GM12874 (cell line): ENCODE data around the gene SOX6.

Source experiments
- TF ChIP-seq, protein P1 (sequence below): IDR thresholded peaks from 2 replicates; pipeline ENCODE4 v1.5.1; 2011; ENCODE audit warnings: low read depth, mild to moderate bottlenecking, control low read depth, low read length, moderate library complexity; ENCODE audit not compliant: insufficient read depth

SOX6 gene

DNA sequence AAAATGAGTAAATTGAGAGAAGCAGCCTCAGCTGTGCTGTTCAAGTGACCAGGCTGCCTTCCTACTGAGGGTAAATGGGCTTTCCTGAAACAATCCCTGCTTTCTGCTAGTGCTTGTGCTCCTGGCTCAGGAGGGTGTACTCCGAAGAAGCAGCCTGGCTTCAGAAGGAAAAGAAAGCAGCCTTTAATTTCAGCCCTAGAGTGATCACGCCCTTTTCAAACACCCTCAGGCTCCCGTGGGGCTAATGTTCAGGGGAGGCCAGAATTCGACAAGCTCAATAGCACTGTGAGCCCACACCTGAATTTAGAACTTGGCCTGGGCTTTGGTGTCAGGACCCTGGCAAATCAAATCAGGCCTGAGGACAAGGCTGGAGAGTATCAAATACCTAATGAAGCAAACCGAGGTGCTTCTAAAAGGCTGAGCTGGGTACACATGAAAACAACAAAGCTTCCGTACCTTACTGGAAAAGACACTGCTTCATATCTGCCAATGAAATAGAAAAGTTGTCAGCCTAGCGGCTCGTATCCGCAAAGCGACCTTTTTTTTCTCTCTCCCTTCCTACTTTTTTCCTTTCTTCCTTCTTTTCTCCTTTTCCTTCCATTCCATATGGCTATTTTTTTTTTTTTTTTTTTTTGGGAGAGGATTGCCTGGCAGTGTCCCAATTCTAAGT, 387.8 kb downstream of the SOX6 start:
- TF ChIP-seq, protein P1, sequence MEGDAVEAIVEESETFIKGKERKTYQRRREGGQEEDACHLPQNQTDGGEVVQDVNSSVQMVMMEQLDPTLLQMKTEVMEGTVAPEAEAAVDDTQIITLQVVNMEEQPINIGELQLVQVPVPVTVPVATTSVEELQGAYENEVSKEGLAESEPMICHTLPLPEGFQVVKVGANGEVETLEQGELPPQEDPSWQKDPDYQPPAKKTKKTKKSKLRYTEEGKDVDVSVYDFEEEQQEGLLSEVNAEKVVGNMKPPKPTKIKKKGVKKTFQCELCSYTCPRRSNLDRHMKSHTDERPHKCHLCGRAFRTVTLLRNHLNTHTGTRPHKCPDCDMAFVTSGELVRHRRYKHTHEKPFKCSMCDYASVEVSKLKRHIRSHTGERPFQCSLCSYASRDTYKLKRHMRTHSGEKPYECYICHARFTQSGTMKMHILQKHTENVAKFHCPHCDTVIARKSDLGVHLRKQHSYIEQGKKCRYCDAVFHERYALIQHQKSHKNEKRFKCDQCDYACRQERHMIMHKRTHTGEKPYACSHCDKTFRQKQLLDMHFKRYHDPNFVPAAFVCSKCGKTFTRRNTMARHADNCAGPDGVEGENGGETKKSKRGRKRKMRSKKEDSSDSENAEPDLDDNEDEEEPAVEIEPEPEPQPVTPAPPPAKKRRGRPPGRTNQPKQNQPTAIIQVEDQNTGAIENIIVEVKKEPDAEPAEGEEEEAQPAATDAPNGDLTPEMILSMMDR, result no peak

DNA sequence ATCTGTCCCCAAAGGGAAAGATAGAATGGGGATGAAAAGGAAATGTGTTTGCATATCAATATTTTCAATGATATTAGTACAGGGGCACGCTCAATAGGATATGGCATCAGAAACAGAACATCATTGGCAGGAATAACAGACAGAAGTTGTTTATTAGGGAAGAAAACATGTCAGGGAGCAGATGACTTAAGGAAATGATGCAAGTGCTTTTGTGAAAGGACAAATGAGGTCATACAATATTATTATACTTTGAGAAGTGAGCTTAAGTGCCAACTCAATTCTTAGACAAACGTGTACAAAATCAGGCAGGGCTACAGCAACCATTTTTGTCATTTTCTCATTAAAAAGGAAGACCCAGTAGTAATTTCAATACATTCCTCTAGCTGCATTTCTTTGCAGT, 388.4 kb downstream of the SOX6 start:
- TF ChIP-seq, protein P1, result no peak

DNA sequence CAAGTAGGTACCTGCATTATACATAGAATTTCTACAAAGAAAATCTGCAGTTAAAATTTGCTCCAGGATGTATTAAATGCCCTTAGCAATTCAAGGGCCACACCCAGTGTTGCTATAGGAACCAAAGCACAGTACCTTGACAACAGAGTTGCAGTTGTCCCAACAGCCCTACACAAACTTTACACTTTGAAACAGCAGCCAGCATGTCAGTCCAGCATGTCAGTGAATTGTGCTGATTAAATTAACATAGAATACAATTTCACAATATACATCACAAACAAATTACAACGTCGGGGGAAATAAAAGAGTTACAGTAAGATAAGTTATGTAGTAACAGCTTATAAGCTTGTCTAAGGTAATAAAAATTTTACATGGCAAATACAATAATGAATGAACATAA, 389.2 kb downstream of the SOX6 start:
- TF ChIP-seq, protein P1, result no peak

DNA sequence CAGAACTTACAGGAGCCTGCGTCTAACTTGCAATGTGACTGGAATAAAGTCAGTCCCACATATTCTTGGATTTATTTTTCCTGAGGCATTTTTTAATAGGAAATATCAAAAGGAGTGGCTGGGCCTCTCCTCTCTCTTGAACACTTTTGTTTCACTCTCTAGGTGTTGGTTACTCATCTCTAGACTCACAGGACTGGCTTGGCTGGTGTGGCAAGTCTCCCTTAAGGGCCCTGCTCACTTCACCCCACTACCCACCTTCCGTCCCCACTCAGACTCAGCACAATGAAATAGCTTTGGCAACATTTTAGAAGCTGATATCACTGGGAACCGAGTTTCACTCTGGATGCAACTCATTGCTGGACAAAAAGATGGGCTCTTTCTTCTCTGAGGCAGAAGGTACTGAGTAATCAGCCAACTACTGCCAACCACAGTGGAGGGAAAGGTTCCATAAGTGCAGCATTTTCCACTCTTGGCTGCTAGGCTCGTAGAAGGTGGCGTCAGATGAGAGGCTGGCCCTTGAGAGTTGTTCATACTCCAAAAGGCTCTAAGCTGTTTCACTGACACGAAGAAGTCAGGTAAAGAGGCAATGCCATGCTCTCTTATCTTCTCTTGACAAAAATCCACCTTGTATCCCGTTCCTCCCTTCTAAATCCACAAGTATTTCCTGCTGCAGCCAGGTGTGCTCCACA, 390.6 kb downstream of the SOX6 start:
- TF ChIP-seq, protein P1, result no peak

DNA sequence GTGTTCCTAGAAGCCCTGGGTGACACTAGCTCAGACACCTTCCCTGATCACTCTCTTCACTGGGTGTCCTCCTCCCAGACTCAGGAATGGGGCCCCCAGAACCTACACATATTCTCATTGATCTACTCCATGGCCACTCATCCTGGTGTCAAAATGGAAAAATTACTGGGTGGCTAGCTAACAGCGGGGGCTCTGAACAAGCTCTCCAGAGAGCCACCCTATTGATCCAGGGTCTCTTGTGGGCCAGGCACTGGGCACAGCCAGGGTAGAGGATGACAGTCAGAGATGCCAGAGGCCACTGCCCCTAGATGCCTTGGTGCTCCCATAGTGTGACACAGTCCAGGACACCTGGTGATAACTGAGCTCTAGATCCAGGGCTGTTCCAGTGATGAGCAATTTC, 393.1 kb downstream of the SOX6 start:
- TF ChIP-seq, protein P1, result no peak

DNA sequence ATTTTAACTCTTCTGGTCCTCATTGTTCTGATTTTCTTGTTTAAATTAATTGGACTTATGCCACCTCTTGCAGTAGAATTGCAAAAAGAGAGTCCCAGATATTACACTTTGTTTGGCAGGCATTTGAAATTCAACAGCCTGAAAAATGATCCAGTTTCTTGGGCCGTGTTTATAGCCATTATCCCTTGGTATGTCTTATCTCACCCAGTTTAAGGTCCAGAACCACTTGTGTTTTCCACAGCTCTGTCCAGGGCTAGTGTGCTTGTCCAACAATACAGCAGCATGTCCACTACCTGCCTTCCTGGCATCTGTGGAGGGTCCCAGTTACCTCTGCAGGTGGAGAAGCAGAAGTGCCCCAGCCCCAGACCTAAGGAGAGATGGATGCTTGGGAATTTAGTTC, 397.4 kb downstream of the SOX6 start:
- TF ChIP-seq, protein P1, result no peak

DNA sequence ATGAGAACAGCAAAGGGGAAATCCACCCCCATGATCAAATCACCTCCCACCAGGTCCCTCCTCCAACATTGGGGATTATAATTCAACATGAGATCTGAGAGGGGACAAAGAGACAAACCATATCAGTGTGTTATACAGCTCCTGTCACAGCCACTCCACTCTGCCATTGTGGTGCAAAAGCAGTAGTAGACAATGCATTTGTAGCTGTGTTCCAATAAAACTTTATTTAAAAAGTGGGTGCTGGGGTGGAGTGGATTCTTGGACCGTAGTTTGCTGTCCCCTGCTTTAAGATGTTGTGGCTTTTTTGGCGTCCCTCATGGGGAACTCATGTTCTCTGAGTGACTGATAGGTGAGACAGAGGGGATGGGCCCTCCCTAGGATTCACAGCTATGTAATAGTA, 399.1 kb downstream of the SOX6 start:
- TF ChIP-seq, protein P1, result no peak
